Heart right ventricle (tissue), 16 donors: ENCODE measurements around the gene RIC1. TPM values are rescaled to one million over a fixed set of nuclear protein-coding genes. Genes with fewer than 3 reads are reported as not detected.

Experiments
- ATAC-seq, 8 donors: fragments of 200-7000 bp; cut with Tn5 transposase; one replicate each; pipeline ENCODE4 v1.9.1; 2020; ENCODE audit warnings: mild to moderate bottlenecking in 8 of 8, moderate library complexity in 8 of 8, moderate number of reproducible peaks in 1 of 8
- DNase-seq, 2 donors: peaks; one replicate each; pipeline ENCODE4 v3.0.0-alpha.2; 2020
- H3K27ac ChIP-seq, 10 donors: fragments of 200-600 bp; sonication (generic) in 2 of 10; one replicate each; pipeline versions ENCODE4 v1.5.0 to v1.8.0; 2020 to 2022; ENCODE audit warnings: mild to moderate bottlenecking in 3 of 10
- H3K27me3 ChIP-seq, 7 donors: fragments of 200-600 bp; one replicate each; pipeline ENCODE4 v1.8.0; 2021 to 2022; ENCODE audit warnings: mild to moderate bottlenecking in 2 of 7
- H3K36me3 ChIP-seq, 9 donors: fragments of 200-600 bp; sonication (generic) in 1 of 9; one replicate each; pipeline versions ENCODE4 v1.5.0 to v1.8.0; 2020 to 2022; ENCODE audit warnings: mild to moderate bottlenecking in 2 of 9
- H3K4me1 ChIP-seq, 9 donors: fragments of 200-600 bp; sonication (generic) in 1 of 9; one replicate each; pipeline versions ENCODE4 v1.5.0 to v1.8.0; 2020 to 2022; ENCODE audit warnings: mild to moderate bottlenecking in 4 of 9
- H3K4me3 ChIP-seq, 10 donors: fragments of 200-600 bp; sonication (generic) in 2 of 10; one replicate each; pipeline versions ENCODE4 v1.5.0 to v1.8.0; 2020 to 2022; ENCODE audit warnings: mild to moderate bottlenecking in 7 of 10, moderate library complexity in 2 of 10
- H3K9me3 ChIP-seq, 11 donors: fragments of 200-600 bp in 10 of 11; sonication (generic) in 2 of 11; one replicate each; pipeline versions ENCODE4 v1.5.0 to v1.8.0; 2013 to 2022; ENCODE audit warnings: mild to moderate bottlenecking in 2 of 11, control low read depth in 1 of 11, moderate library complexity in 1 of 11
- WGBS, 2 donors: extraction: QIAGEN DNeasy Blood & Tissue Kit; methylation state at CpG; one replicate each; pipeline ENCODE4 v1.1.7; 2013; ENCODE audit warnings: inconsistent platforms in 1 of 2; 5-methylcytosine and 5-hydroxymethylcytosine counted together
- intact Hi-C, 10 donors: fragments of 100-400 bp; cut with DNase I; formaldehyde crosslinking; loops; one replicate each; pipeline versions ENCODE4 v1.11.1 to v1.14.2; 2022
- polyA plus RNA-seq, 2 donors: library from polyadenylated mRNA; stranded (reverse); fragments of 200-250 nt; gene quantifications; one replicate each; pipeline ENCODE4 v1.2.3, GENCODE V29; 2013
- total RNA-seq, 10 donors: library from RNA; stranded (reverse); fragmentation: NEBNext Ultra II Directional in 3 of 10; extraction: Animal tissue kit (Norgen Biotek cat#: 25700) in 3 of 10; gene quantifications; one replicate each; pipeline versions ENCODE4 v1.2.1 to v1.2.4, GENCODE V29; 2021 to 2023
- TF ChIP-seq, protein P1 (sequence below), 9 donors: fragments of 200-600 bp; sonication (generic) in 2 of 9; IDR thresholded peaks; one replicate each; pipeline versions ENCODE4 v1.5.0 to v1.8.0; 2021 to 2022; ENCODE audit warnings: antibody characterized with exemption in 9 of 9, mild to moderate bottlenecking in 5 of 9, moderate library complexity in 1 of 9
- donor health status: Arrhythmogenic right ventricular cardiomyopathy.
- donor health status: ischemic (EF 13 %, LVEDD 7.1; RV severe dilation, severe dysfunction).
- donor health status: healthy with polysubstance abuse.
- donor health status: DM: no; HTN: yes; CAD: no.
- donor health status: DM: no; HTN: no; CAD: no.
- donor health status: ischemic (EF 25% LVEDD 6.9; RV normal size, moderate dysfunction).
- donor health status: ischemic (EF 25% LVEDD 5.7; RV mildly dilated, moderate dysfunction).
- donor health status: healthy.
- donor health status: DM: yes; HTN: yes; CAD: no.
- donor health status: Ischemic cardiomyopathy.
- donor health status: ischemic (EF 35%, LVEDD 5.7; RV mildly dilated, moderate dysfunction).
- donor health status: nonischemic (EF 11% LVEDD 7.7; RV severe dilation, severe dysfunction).
- donor health status: DM: yes; HTN: yes; CAD: no.
- donor health status: PGD.
- donor health status: ischemic (EF 29% LVEDD 5.4; RV normal size, mild dysfunction).
- donor health status: nonischemic (EF 23%, LVEDD 6.1; RV moderate dilation, normal function).

The RIC1 gene
- total and polyA plus RNA-seq, 12 donors, result 2.5 to 13.8 (median 8.3) TPM

DNA sequence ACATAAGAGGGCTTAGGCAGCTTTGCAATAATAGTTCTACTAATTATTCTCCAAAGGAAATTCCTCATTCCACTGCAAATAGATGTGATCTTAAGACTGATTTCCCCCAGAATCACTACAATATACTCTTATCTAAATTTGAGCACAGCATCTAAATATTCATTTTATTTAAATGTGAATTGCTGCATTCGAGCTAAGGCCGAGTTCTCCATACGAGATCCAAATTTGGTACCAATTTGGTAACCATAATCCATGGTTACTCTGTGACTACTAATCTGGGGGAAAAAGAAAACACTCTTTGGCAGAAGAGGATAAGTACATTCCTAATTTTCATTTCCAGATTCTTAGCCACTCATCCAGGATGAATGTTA lies 19.7 kb upstream of the RIC1 start:
- 51 to 65% methylated on average over 3 of the region's 3 CpGs for WGBS, 2 donors
- Histone ChIP-seq H3K4me3 (peak overlapping the region; percentile 18 to 53 (median 49)), H3K36me3 (no peaks in the 10 kb centered on the region), H3K9me3 (no peaks in the 10 kb centered on the region), H3K27ac (peak overlapping the region in 9 of 10 donors; percentile 37 to 76 (median 72)), H3K27me3 (no peaks in the 10 kb centered on the region), H3K4me1 (peaks cover 0 to 26% (median 11%) of the 10 kb centered on the region in 9 donors)
- ATAC-seq (peak in 1 of 8 donors; percentile 19), DNase-seq (no peak)
- TF ChIP-seq, protein P1, sequence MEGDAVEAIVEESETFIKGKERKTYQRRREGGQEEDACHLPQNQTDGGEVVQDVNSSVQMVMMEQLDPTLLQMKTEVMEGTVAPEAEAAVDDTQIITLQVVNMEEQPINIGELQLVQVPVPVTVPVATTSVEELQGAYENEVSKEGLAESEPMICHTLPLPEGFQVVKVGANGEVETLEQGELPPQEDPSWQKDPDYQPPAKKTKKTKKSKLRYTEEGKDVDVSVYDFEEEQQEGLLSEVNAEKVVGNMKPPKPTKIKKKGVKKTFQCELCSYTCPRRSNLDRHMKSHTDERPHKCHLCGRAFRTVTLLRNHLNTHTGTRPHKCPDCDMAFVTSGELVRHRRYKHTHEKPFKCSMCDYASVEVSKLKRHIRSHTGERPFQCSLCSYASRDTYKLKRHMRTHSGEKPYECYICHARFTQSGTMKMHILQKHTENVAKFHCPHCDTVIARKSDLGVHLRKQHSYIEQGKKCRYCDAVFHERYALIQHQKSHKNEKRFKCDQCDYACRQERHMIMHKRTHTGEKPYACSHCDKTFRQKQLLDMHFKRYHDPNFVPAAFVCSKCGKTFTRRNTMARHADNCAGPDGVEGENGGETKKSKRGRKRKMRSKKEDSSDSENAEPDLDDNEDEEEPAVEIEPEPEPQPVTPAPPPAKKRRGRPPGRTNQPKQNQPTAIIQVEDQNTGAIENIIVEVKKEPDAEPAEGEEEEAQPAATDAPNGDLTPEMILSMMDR (IDR thresholded peaks at IDR 0.05), result no peak
- intact Hi-C loops, result loop anchor here in 2 of 10 donors (5.0 to 10.0 kb wide), 2 partner anchors 422 to 844 kb away; partner anchors contain the start of gene INSL6 (in 1 of the 2)

DNA sequence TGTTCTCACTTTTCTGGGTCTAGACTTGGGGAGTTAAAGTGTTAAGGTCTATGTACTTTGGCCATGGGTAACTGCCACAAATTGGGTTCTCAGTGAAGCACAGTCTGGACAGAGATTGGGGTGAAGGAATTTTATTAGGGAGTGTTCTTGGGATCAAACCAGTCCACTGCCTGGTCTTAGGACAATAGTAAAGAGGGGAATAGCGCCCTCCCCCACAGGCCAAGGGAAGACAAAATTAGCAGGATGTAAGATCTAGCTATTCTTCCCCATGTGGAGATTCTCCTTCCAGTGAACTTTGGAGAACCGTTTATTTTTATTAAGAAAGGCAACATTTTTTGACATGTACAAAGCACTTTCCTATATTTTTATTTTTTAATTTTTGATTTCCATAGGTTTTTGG lies 18.4 kb upstream of the RIC1 start:
- ATAC-seq (no peak), DNase-seq (no peak)
- 65 to 72% methylated on average over 2 of the region's 2 CpGs for WGBS, 2 donors
- Histone ChIP-seq H3K4me3 (no peak overlapping the region), H3K27ac (no peak overlapping the region), H3K9me3 (no peaks in the 10 kb centered on the region), H3K36me3 (no peaks in the 10 kb centered on the region), H3K27me3 (no peaks in the 10 kb centered on the region), H3K4me1 (peaks cover 0 to 26% (median 11%) of the 10 kb centered on the region in 9 donors)
- intact Hi-C loops, result no loop called here
- TF ChIP-seq, protein P1 (IDR thresholded peaks at IDR 0.05), result no peak

DNA sequence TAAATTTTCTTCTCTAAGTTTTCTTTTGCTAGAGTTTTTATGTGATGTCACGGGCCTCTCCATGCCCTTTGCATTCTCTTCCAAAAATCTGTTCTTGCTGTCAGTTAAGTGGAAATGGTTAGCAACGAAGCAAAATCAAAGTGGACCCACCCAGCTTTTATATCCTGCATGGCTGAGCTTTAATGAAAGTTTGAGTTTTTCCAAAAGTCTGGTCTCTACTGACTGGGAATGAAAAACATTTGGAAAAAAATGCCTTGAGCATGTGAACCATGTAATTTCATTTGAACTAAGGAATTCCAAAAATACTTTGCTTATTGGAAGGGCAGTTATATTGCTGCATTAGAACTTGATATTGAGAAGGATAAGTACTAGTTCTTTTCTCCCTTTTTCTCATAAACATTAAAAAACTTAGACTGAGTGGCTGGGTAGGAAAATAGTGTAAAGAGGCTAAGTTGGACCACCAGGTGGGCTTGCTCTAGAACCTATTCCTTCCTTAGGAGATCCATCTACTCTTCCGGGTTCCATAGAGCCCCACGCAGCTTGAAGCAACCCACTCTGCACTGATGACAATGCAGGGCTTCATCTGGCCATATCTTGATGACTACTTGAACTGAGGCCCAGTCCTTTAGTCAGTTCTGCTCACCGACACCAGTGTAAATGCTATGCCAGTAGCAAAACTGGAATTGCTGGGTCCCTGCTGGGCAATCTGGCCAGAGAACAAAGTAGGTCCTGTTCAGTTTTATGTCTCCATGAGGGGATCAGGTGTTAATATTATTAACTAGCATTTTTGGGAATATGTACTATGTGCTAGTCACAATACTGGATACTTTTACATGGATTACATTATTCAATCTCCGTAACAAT lies 17.4 kb upstream of the RIC1 start:
- Histone ChIP-seq H3K9me3 (no peaks in the 10 kb centered on the region), H3K4me1 (peaks cover 0 to 26% (median 11%) of the 10 kb centered on the region in 9 donors), H3K27ac (peak overlapping the region in 1 of 10 donors; percentile 7), H3K4me3 (no peak overlapping the region), H3K36me3 (no peaks in the 10 kb centered on the region), H3K27me3 (no peaks in the 10 kb centered on the region)
- WGBS, 2 donors, result 68 to 75% methylated on average over 6 of the region's 6 CpGs
- DNase-seq (no peak), ATAC-seq (peak in 2 of 8 donors; percentile 24 to 54)
- TF ChIP-seq, protein P1 (IDR thresholded peaks at IDR 0.05), result no peak
- intact Hi-C loops, result no loop called here

DNA sequence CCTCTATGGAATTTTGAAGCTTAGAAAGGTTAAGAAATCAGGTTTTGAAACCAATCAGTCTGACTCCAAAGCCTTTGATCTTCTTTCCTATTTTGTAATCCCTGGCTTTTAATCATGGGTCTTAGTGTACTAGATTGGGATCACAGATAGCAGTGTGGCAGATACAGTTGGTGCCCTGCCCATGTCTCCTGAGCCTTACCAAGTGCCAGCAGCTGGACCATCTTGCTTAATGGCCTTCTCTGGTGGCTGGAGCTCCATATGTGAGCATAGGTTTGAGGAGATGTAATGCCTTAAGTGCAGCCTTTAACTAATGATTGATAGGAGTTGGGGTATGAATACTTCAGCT lies 16.7 kb upstream of the RIC1 start:
- Histone ChIP-seq H3K27ac (peak overlapping the region in 1 of 10 donors; percentile 7), H3K27me3 (no peaks in the 10 kb centered on the region), H3K36me3 (no peaks in the 10 kb centered on the region), H3K9me3 (no peaks in the 10 kb centered on the region), H3K4me1 (peaks cover 0 to 26% (median 11%) of the 10 kb centered on the region in 9 donors), H3K4me3 (no peak overlapping the region)
- DNase-seq, result no peak
- ATAC-seq, result peak in 1 of 8 donors; percentile 24
- intact Hi-C loops, result no loop called here
- TF ChIP-seq, protein P1 (IDR thresholded peaks at IDR 0.05), result no peak
